Pancreas (tissue), 10 donors: Measurements from ENCODE around the gene SLC5A11. TPM values are rescaled to one million over a fixed set of nuclear protein-coding genes. Genes with fewer than 3 reads are reported as not detected.

Experiments used
- ATAC-seq, 4 donors: fragments of 200-7000 bp; cut with Tn5 transposase; one replicate each; pipeline versions ENCODE4 v1.8.0 to v1.9.1; 2020; ENCODE audit warnings: mild to moderate bottlenecking in 4 of 4, moderate library complexity in 4 of 4
- DNase-seq, 6 donors: peaks; one replicate each; pipeline ENCODE4 v3.0.0-alpha.2; 2020
- FAIRE-seq: peaks from 2 replicates; lab custom pipeline; 2012; peaks lifted over from hg19 to GRCh38; lab: Jason Lieb, UNC
- H3K27ac ChIP-seq, 4 donors: fragments of 200-600 bp; sonication (generic); 1 replicate in 3 of 4; 2 replicates in 1 of 4; pipeline versions ENCODE4 v1.5.0 to v1.8.0; 2020
- H3K27me3 ChIP-seq, 4 donors: fragments of 200-600 bp; one replicate each; pipeline ENCODE4 v1.8.0; 2021
- H3K36me3 ChIP-seq, 3 donors: fragments of 200-600 bp; sonication (generic) in 1 of 3; one replicate each; pipeline versions ENCODE4 v1.5.0 to v1.8.0; 2020 to 2021
- H3K4me1 ChIP-seq, 3 donors: fragments of 200-600 bp; one replicate each; pipeline ENCODE4 v1.8.0; 2021
- H3K4me3 ChIP-seq, 4 donors: fragments of 200-600 bp; sonication (generic) in 2 of 4; one replicate each; pipeline versions ENCODE4 v1.5.0 to v1.8.0; 2020 to 2021
- H3K9me3 ChIP-seq, 4 donors: fragments of 200-600 bp; one replicate each; pipeline ENCODE4 v1.8.0; 2021
- WGBS, 2 donors: extraction: QIAGEN DNeasy Blood & Tissue Kit; methylation state at CpG; one replicate each; pipeline ENCODE4 v1.1.7; 2013; 5-methylcytosine and 5-hydroxymethylcytosine counted together
- intact Hi-C, 3 donors: fragments of 100-400 bp; cut with DNase I; formaldehyde crosslinking; loops; one replicate each; pipeline versions ENCODE4 v1.11.1 to v1.14.2; 2022
- polyA plus RNA-seq, 2 donors: library from polyadenylated mRNA; stranded (reverse); fragments of 200-250 nt; gene quantifications; one replicate each; pipeline ENCODE4 v1.2.3, GENCODE V29; 2013
- total RNA-seq, 6 donors: library from RNA; stranded (reverse); fragmentation: NEBNext Ultra II Directional in 4 of 6; extraction: Animal tissue kit (Norgen Biotek cat#: 25700) in 4 of 6; gene quantifications; one replicate each; pipeline versions ENCODE4 v1.2.1 to v1.2.4, GENCODE V29; 2021 to 2023
- TF ChIP-seq, protein P1 (sequence below), 4 donors: fragments of 200-600 bp; sonication (generic) in 3 of 4; IDR thresholded peaks; one replicate each; pipeline versions ENCODE4 v1.5.0 to v1.8.0; 2021; ENCODE audit warnings: antibody characterized with exemption in 4 of 4
- donor health status: healthy with polysubstance abuse.
- donor health status: DM: no; HTN: no; CAD: no; lungs with moderate emphysema.
- donor health status: DM: no; HTN: no; CAD: no.
- donor health status: control.
- donor health status: control.
- donor health status: Bipolar disorder and iron deficiency.
- donor health status: DM: yes; HTN: yes; CAD: no.
- donor health status: DM: no; HTN: no; CAD: no.
- donor health status: DM: no; HTN: no; CAD: no.
- donor health status: DM: yes; HTN: yes; CAD: no.

Gene SLC5A11
- total and polyA plus RNA-seq, 8 donors = 0.08 to 1.0 (median 0.25) TPM; not detected in 2

DNA sequence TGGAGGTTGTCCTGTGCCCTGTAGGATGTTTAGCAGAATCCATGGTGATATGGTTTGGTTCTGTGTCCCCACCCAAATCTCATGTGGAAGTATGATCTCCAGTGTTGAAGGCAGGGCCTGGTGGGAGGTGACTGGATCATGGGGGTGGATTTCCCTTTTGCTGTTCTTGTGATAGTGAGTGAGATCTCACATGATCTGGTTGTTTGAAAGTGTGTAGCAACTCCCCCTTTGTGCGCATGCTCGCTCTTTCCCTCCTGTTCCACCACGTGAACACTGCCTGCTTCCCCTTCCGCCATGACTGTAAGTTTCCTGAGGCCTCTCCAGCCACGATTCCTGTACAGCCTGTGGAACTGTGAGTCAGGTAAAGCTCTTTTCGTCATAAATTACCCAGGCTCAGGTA, 107.5 kb downstream of the SLC5A11 start:
- 94 to 95% methylated on average over 6 of the region's 6 CpGs for WGBS, 2 donors
- Histone ChIP-seq H3K27ac (no peak overlapping the region), H3K27me3 (no peaks in the 10 kb centered on the region), H3K9me3 (no peaks in the 10 kb centered on the region), H3K4me3 (no peak overlapping the region), H3K36me3 (peaks cover 0 to 61% (median 15%) of the 10 kb centered on the region in 3 donors), H3K4me1 (no peaks in the 10 kb centered on the region)
- no peak for DNase-seq
- TF ChIP-seq, protein P1, sequence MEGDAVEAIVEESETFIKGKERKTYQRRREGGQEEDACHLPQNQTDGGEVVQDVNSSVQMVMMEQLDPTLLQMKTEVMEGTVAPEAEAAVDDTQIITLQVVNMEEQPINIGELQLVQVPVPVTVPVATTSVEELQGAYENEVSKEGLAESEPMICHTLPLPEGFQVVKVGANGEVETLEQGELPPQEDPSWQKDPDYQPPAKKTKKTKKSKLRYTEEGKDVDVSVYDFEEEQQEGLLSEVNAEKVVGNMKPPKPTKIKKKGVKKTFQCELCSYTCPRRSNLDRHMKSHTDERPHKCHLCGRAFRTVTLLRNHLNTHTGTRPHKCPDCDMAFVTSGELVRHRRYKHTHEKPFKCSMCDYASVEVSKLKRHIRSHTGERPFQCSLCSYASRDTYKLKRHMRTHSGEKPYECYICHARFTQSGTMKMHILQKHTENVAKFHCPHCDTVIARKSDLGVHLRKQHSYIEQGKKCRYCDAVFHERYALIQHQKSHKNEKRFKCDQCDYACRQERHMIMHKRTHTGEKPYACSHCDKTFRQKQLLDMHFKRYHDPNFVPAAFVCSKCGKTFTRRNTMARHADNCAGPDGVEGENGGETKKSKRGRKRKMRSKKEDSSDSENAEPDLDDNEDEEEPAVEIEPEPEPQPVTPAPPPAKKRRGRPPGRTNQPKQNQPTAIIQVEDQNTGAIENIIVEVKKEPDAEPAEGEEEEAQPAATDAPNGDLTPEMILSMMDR (IDR thresholded peaks at IDR 0.05) = no peak
- no peak for FAIRE-seq
- intact Hi-C loops = no loop called here
- ATAC-seq = no peak

GRCh38 chr16:24953721-24954120, 108.0 kb downstream of the SLC5A11 start:
- no peak for DNase-seq
- Histone ChIP-seq H3K36me3 (peaks cover 1 to 61% (median 16%) of the 10 kb centered on the region in 3 donors), H3K9me3 (no peaks in the 10 kb centered on the region), H3K27ac (no peak overlapping the region), H3K4me1 (no peaks in the 10 kb centered on the region), H3K27me3 (no peaks in the 10 kb centered on the region), H3K4me3 (no peak overlapping the region)
- 96% methylated on average over 5 of the region's 5 CpGs for WGBS, 2 donors
- no peak for ATAC-seq
- intact Hi-C loops = no loop called here
- no peak for FAIRE-seq
- TF ChIP-seq, protein P1 (IDR thresholded peaks at IDR 0.05) = no peak

DNA sequence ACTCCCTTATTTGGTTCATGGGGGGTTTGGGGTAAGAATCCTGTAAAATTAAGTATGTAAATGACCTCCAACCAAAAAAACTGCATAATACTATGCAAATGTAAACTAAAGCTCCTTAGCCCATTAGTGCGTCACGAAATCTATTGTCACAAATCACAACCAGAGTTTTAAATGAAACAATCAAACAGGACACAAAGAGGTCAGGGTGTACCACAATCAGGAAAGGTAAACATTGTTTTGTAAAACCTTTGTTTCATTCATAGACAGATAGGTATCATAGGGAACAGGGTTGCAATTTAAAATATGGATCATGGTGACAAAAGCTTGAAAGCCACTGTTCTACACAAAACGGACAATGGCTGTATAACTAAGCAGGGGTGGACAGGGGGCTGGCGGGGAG, 108.4 kb downstream of the SLC5A11 start:
- TF ChIP-seq, protein P1 (IDR thresholded peaks at IDR 0.05) = no peak
- 95 to 98% methylated on average over 4 of the region's 4 CpGs for WGBS, 2 donors
- H3K4me3 ChIP-seq = no peak overlapping the region
- no peak overlapping the region for H3K27ac ChIP-seq
- H3K36me3 ChIP-seq = peaks cover 5 to 61% (median 20%) of the 10 kb centered on the region in 3 donors
- intact Hi-C loops = no loop called here
- ATAC-seq = no peak
- no peak for FAIRE-seq
- no peak for DNase-seq
- H3K4me1 ChIP-seq = no peaks in the 10 kb centered on the region
- H3K27me3 ChIP-seq = no peaks in the 10 kb centered on the region
- H3K9me3 ChIP-seq = no peaks in the 10 kb centered on the region

DNA sequence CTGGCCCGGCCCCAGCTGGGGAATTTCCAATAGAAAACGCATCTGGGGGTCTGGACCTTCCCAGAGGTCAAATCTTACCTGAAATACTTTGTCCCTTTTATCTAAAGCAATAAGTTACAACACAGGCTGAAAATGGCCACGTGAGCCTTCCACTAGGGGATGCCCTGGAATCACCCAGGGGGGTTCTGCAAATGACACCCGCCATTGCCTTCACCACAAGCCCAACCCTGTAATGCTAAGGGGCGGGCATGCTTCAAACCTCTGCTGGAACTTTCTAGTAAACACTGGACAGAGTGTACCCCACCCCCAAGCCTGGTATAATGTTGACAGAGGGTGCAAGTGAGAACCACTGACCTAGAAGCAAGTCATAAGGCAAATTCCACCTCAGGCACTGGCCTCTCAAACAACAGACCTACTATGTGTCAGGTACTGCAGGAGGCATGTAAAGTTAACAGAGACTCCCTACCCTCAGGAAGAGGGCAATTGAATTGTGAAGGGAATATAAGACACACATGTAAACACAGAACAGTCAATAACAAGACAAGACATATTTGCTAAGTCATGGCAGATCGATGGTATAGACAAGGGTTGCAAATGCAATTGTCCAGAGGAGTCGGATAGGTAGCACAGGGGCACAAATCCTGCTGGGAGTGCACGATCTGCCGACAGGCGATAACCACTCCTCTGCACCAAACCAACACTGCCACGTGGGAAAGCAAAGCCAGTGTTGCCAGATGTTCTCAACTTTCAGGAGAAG, 110.4 kb downstream of the SLC5A11 start:
- Histone ChIP-seq H3K9me3 (no peaks in the 10 kb centered on the region), H3K4me3 (no peak overlapping the region), H3K27ac (no peak overlapping the region), H3K36me3 (peaks cover 6 to 71% (median 23%) of the 10 kb centered on the region in 3 donors), H3K27me3 (no peaks in the 10 kb centered on the region), H3K4me1 (no peaks in the 10 kb centered on the region)
- 75 to 86% methylated on average over 11 of the region's 11 CpGs for WGBS, 2 donors
- intact Hi-C loops = no loop called here
- FAIRE-seq (no peak), ATAC-seq (peak in 1 of 4 donors; percentile 35), DNase-seq (no peak)
- TF ChIP-seq, protein P1 (IDR thresholded peaks at IDR 0.05) = no peak

DNA sequence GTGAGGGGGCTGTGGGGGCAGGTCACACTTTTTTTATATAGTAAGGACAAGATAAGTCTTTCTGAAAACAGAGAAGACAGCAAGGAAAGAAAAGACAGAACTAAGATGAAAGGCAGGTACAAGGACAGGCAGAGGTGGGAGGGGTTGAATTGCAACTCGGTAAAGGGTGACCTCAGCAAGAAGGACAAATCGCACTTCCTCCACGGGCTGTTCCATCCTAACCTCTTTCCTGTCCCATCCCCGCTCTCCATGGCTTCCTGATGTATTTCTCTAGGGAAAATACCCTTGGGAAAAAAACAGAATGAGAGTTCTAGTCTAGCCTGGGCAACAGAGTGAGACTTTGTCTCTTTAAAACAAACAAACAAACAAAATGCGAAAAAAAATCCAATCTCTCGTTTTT, 112.1 kb downstream of the SLC5A11 start:
- WGBS, 2 donors = 72 to 75% methylated on average over 6 of the region's 6 CpGs
- FAIRE-seq = no peak
- no peak for DNase-seq
- peaks cover 6 to 75% (median 18%) of the 10 kb centered on the region in 3 donors for H3K36me3 ChIP-seq
- H3K4me1 ChIP-seq = no peaks in the 10 kb centered on the region
- intact Hi-C loops = no loop called here
- no peaks in the 10 kb centered on the region for H3K9me3 ChIP-seq
- H3K27me3 ChIP-seq = no peaks in the 10 kb centered on the region
- TF ChIP-seq, protein P1 (IDR thresholded peaks at IDR 0.05) = no peak
- no peak overlapping the region for H3K4me3 ChIP-seq
- ATAC-seq = no peak
- H3K27ac ChIP-seq = no peak overlapping the region
